CD14-positive monocyte (primary cell): Measurements from ENCODE around the gene SERPINA3. TPM values are rescaled to one million over a fixed set of nuclear protein-coding genes. Genes with fewer than 3 reads are reported as not detected.

Experiments used
- DNase-seq, 3 donors: peaks; one replicate each; pipeline ENCODE4 v3.0.0-alpha.2; 2011 to 2022
- H2AFZ ChIP-seq: 2 replicates; pipeline ENCODE4 v1.6.0; 2012; ENCODE audit warnings: mild to moderate bottlenecking, low read depth, low read length, inconsistent platforms; ENCODE audit not compliant: insufficient read depth, poor library complexity, severe bottlenecking
- H3K27ac ChIP-seq, 2 donors: 1 replicate in 1 of 2; 2 replicates in 1 of 2; pipeline ENCODE4 v1.5.1; 2012 to 2013; ENCODE audit warnings: low read length in 2 of 2, control low read depth in 1 of 2, inconsistent platforms in 1 of 2, low read depth in 1 of 2, mild to moderate bottlenecking in 1 of 2
- H3K27me3 ChIP-seq, 2 donors: one replicate each; pipeline versions ENCODE4 v1.6.0 to v1.6.1; 2011 to 2013; ENCODE audit warnings: low read length in 2 of 2; ENCODE audit not compliant: control insufficient read depth in 2 of 2, insufficient read depth in 2 of 2
- H3K36me3 ChIP-seq, 2 donors: replicated peaks in 1 of 2; 1 replicate in 1 of 2; 2 replicates in 1 of 2; pipeline versions ENCODE4 v1.5.1 to v1.6.1; 2012 to 2013; ENCODE audit warnings: low read length in 2 of 2, control low read depth in 1 of 2, inconsistent platforms in 1 of 2, mild to moderate bottlenecking in 1 of 2; ENCODE audit not compliant: insufficient read depth in 2 of 2, control insufficient read depth in 1 of 2
- H3K4me1 ChIP-seq, 2 donors: 1 replicate in 1 of 2; 2 replicates in 1 of 2; pipeline versions ENCODE4 v1.5.1 to v1.6.1; 2012 to 2013; ENCODE audit warnings: low read length in 2 of 2, control low read depth in 1 of 2, inconsistent platforms in 1 of 2, mild to moderate bottlenecking in 1 of 2, moderate library complexity in 1 of 2; ENCODE audit not compliant: insufficient read depth in 2 of 2, control insufficient read depth in 1 of 2
- H3K4me2 ChIP-seq: replicated peaks from 2 replicates; pipeline ENCODE3; 2012; ENCODE audit warnings: low read length, moderate library complexity, mild to moderate bottlenecking; ENCODE audit not compliant: poor library complexity, severe bottlenecking; ENCODE audit errors: extremely low read depth
- H3K4me3 ChIP-seq, 3 experiments: fragments of 200-600 bp in 1 of 3; sonication (generic) in 1 of 3; replicated peaks in 1 of 3; 1 replicate in 2 of 3; 2 replicates in 1 of 3; pipeline ENCODE4 v1.5.1; 2011 to 2013; ENCODE audit warnings: low read length in 3 of 3, mild to moderate bottlenecking in 3 of 3, control low read depth in 2 of 3, low read depth in 2 of 3, inconsistent platforms in 1 of 3, moderate library complexity in 1 of 3
- H3K79me2 ChIP-seq: 2 replicates; pipeline ENCODE4 v1.6.0; 2012; ENCODE audit warnings: mild to moderate bottlenecking, control low read depth, inconsistent platforms, low read length, moderate library complexity; ENCODE audit not compliant: insufficient read depth
- H3K9ac ChIP-seq: 2 replicates; pipeline ENCODE4 v1.6.0; 2017; ENCODE audit warnings: low read length, mild to moderate bottlenecking; ENCODE audit not compliant: insufficient read depth, poor library complexity, severe bottlenecking
- H3K9me3 ChIP-seq, 2 donors: replicated peaks in 1 of 2; 1 replicate in 1 of 2; 2 replicates in 1 of 2; pipeline versions ENCODE4 v1.5.1 to v1.6.1; 2012 to 2013; ENCODE audit warnings: low read length in 2 of 2, control low read depth in 1 of 2; ENCODE audit not compliant: control insufficient read depth in 1 of 2, insufficient read depth in 1 of 2
- H4K20me1 ChIP-seq: 2 replicates; pipeline ENCODE4 v1.6.0; 2012; ENCODE audit warnings: mild to moderate bottlenecking, low read length, control low read depth, moderate library complexity; ENCODE audit not compliant: insufficient read depth
- H3K27ac Mint-ChIP-seq, 7 donors: one replicate each; pipeline ENCODE4 v1.8.0; 2020; ENCODE audit warnings: mild to moderate bottlenecking in 7 of 7, mixed read lengths in 7 of 7, moderate library complexity in 6 of 7, inconsistent platforms in 2 of 7
- H3K27me3 Mint-ChIP-seq, 3 donors: one replicate each; pipeline ENCODE4 v1.8.0; 2021 to 2022; ENCODE audit warnings: low read depth in 3 of 3, mild to moderate bottlenecking in 3 of 3, mixed read lengths in 3 of 3, moderate library complexity in 3 of 3, inconsistent platforms in 1 of 3
- H3K36me3 Mint-ChIP-seq, 2 donors: one replicate each; pipeline ENCODE4 v1.8.0; 2020; ENCODE audit warnings: mixed read lengths in 2 of 2, inconsistent platforms in 1 of 2, mild to moderate bottlenecking in 1 of 2
- H3K4me1 Mint-ChIP-seq: one replicate; pipeline ENCODE4 v1.8.0; 2020; ENCODE audit warnings: mild to moderate bottlenecking, mixed read lengths
- H3K4me3 Mint-ChIP-seq, 2 donors: one replicate each; pipeline ENCODE4 v1.8.0; 2020; ENCODE audit warnings: mild to moderate bottlenecking in 2 of 2, mixed read lengths in 2 of 2, moderate library complexity in 1 of 2
- H3K9me3 Mint-ChIP-seq, 7 donors: one replicate each; pipeline ENCODE4 v1.8.0; 2020 to 2022; ENCODE audit warnings: mixed read lengths in 7 of 7, mild to moderate bottlenecking in 6 of 7, moderate library complexity in 6 of 7, inconsistent platforms in 2 of 7
- CTCF ChIP-seq: fragments of 200-600 bp; IDR thresholded peaks from one replicate; pipeline ENCODE4 v1.8.0; 2022; ENCODE audit warnings: antibody characterized with exemption, mild to moderate bottlenecking
- WGBS: methylation state at CpG from one replicate; pipeline ENCODE4 v1.1.5; 2013; ENCODE audit warnings: missing lambda C conversion rate; ENCODE audit not compliant: insufficient coverage; 5-methylcytosine and 5-hydroxymethylcytosine counted together
- intact Hi-C, 2 donors: fragments of 100-400 bp; cut with micrococcal nuclease; formaldehyde crosslinking; loops; one replicate each; pipeline versions ENCODE4 v1.15.0 to v1.15.1; 2023
- polyA plus RNA-seq, 3 donors: library from polyadenylated mRNA; depleted of rRNA in 1 of 3; unstranded in 2 of 3; stranded (reverse) in 1 of 3; fragments of 300-500 nt in 2 of 3; fragments of >200 nt in 1 of 3; fragmentation: Illumina TruSeq in 2 of 3; gene quantifications; 1 replicate in 2 of 3; 2 replicates in 1 of 3; pipeline ENCODE4 v1.2.3, GENCODE V29; 2012 to 2021

SERPINA3 gene
- polyA plus RNA-seq, 3 donors = not detected

- H3K79me2 ChIP-seq = no peaks in the 10 kb centered on the region
- Mint-ChIP-seq H3K4me1 (peaks cover 1% of the 10 kb centered on the region), H3K27ac (peak overlapping the region in 1 of 7 donors; percentile 43), H3K27me3 (peaks cover 0 to 7% (median 3%) of the 10 kb centered on the region in 3 donors), H3K9me3 (peaks cover 0 to 10% (median 2%) of the 10 kb centered on the region in 7 donors), H3K36me3 (no peaks in the 10 kb centered on the region), H3K4me3 (no peak overlapping the region)
- no peak overlapping the region for H2AFZ ChIP-seq
- intact Hi-C loops = no loop called here
- no peak for DNase-seq
- H3K27me3 ChIP-seq = peaks cover 0 to 3% of the 10 kb centered on the region in 2 donors
- H3K4me2 ChIP-seq = no peak overlapping the region
- H3K4me3 ChIP-seq = no peak overlapping the region
- H3K9ac ChIP-seq = no peak overlapping the region
- no peaks in the 10 kb centered on the region for H3K4me1 ChIP-seq
- H3K9me3 ChIP-seq = peaks cover 0 to 3% of the 10 kb centered on the region in 2 donors
- H3K27ac ChIP-seq = no peak overlapping the region
- 100% methylated on average over 6 of the region's 7 CpGs for WGBS
- H3K36me3 ChIP-seq = no peaks in the 10 kb centered on the region
- H4K20me1 ChIP-seq = no peaks in the 10 kb centered on the region
- TF ChIP-seq CTCF = no peak
These were observed 29.9 kb upstream of the SERPINA3 start for GRCh38 chr14:94582199-94582750.

GRCh38 chr14:94582851-94583250 is 29.3 kb upstream of the SERPINA3 start:
- no peak overlapping the region for H2AFZ ChIP-seq
- 79% methylated on average over 3 of the region's 3 CpGs for WGBS
- H3K9me3 Mint-ChIP-seq = peaks cover 0 to 10% (median 2%) of the 10 kb centered on the region in 7 donors
- H3K27ac Mint-ChIP-seq = peak overlapping the region in 1 of 7 donors; percentile 43
- H3K9ac ChIP-seq = no peak overlapping the region
- H3K27ac ChIP-seq = no peak overlapping the region
- no peak overlapping the region for H3K4me2 ChIP-seq
- no peaks in the 10 kb centered on the region for H3K4me1 ChIP-seq
- H3K27me3 Mint-ChIP-seq = peaks cover 0 to 7% (median 3%) of the 10 kb centered on the region in 3 donors
- no peak overlapping the region for H3K4me3 Mint-ChIP-seq
- intact Hi-C loops = no loop called here
- H3K4me1 Mint-ChIP-seq = peaks cover 1% of the 10 kb centered on the region
- TF ChIP-seq CTCF = no peak
- H3K4me3 ChIP-seq = no peak overlapping the region
- peaks cover 0 to 3% of the 10 kb centered on the region in 2 donors for H3K9me3 ChIP-seq
- H3K36me3 ChIP-seq = no peaks in the 10 kb centered on the region
- no peak for DNase-seq
- H4K20me1 ChIP-seq = no peaks in the 10 kb centered on the region
- peaks cover 0 to 3% of the 10 kb centered on the region in 2 donors for H3K27me3 ChIP-seq
- H3K36me3 Mint-ChIP-seq = no peaks in the 10 kb centered on the region
- no peaks in the 10 kb centered on the region for H3K79me2 ChIP-seq
